A549 treated with GW870086 at 1 μM for 4 hours (cell line): ENCODE results near the gene RAB40B. TPM values are rescaled to one million over a fixed set of nuclear protein-coding genes. Genes with fewer than 3 reads are reported as not detected.

Source experiments
- total RNA-seq: library from RNA; stranded (reverse); fragments of 200-300 nt; extraction: Qiagen RNA extraction; gene quantifications from 5 replicates; pipeline ENCODE4 v1.2.3, GENCODE V29; 2022; ENCODE audit warnings: low read depth

The RAB40B gene
- total RNA-seq: 12.2 to 18.5 TPM (median 17.5 TPM) in 5 replicates

GRCh38 chr17:82698065-82698973, at the start of gene RAB40B:
Gene RAB40B, minus strand, starts transcription at chr17:82698698. Its CDS starts 102 bp downstream, at chr17:82698596.

GRCh38 chr17:82734987-82735866, 36.7 kb upstream of the RAB40B start, which contains the start of gene FN3K:
Gene FN3K, plus strand, starts transcription at chr17:82735615. Its CDS starts 22 bp downstream, at chr17:82735637.

GRCh38 chr17:82716203-82717010, 17.9 kb upstream of the RAB40B start, which contains the start of gene FN3KRP:
Gene FN3KRP, plus strand, starts transcription at chr17:82716706. Its CDS starts 50 bp downstream, at chr17:82716756.

GRCh38 chr17:82648165-82648668, 50.3 kb downstream of the RAB40B start, which contains the start of gene WDR45B:
Gene WDR45B, minus strand, starts transcription at chr17:82648444. Its CDS starts 104 bp downstream, at chr17:82648340.

Other genes with a start within 250 kb of the RAB40B start
- 48.7 to 58.6 TPM (median 55.5 TPM) in 5 replicates for gene CYBC1, start 247.9 kb downstream of the RAB40B start, total RNA-seq
- 47.7 to 55.1 TPM (median 52.0 TPM) in 5 replicates for gene NARF, start 240.0 kb downstream of the RAB40B start, total RNA-seq
- 48.3 to 61.1 TPM (median 53.7 TPM) in 5 replicates for gene FOXK2, start 179.0 kb downstream of the RAB40B start, total RNA-seq
- 90.4 to 100 TPM (median 93.7 TPM) in 5 replicates for gene WDR45B, start 50.3 kb downstream of the RAB40B start, total RNA-seq
- gene FN3KRP, start 18.0 kb upstream of the RAB40B start, total RNA-seq: 68.2 to 71.2 TPM (median 69.6 TPM) in 5 replicates
- 8.2 to 9.1 TPM (median 8.9 TPM) in 5 replicates for gene FN3K, start 36.9 kb upstream of the RAB40B start, total RNA-seq
- gene TBCD, start 53.4 kb upstream of the RAB40B start, total RNA-seq: 61.6 to 87.2 TPM (median 75.6 TPM) in 5 replicates
- not detected in 5 replicates for gene ZNF750, start 141.3 kb upstream of the RAB40B start, total RNA-seq